HG02938 (cell line): ENCODE measurements around the gene MAD2L1BP.
"Not testable (repeated sequence)": the region's sequence is repeated elsewhere in the genome, so short reads cannot be mapped to it uniquely, and the experiment has no call there.

Experiments
- ATAC-seq: cut with Tn5 transposase; IDR thresholded peaks from one replicate; pipeline ENCODE4 v1.9.1; 2021; ENCODE audit warnings: mild to moderate bottlenecking, moderate library complexity; ENCODE audit not compliant: unreplicated experiment

The MAD2L1BP gene

GRCh38 chr6:43635387-43636307 is at the start of gene MAD2L1BP:
TSS of gene MAD2L1BP (plus strand) at chr6:43635840. CDS start at chr6:43635876, 36 bp downstream.
- peak; percentile 63 for ATAC-seq

- no peak for ATAC-seq
These were observed 47.4 kb upstream of the MAD2L1BP start for GRCh38 chr6:43588194-43588593.

- not testable (repeated sequence) for ATAC-seq
These were observed 46.1 kb upstream of the MAD2L1BP start for GRCh38 chr6:43589564-43589963.

- ATAC-seq = no peak
These were observed 41.7 kb upstream of the MAD2L1BP start for GRCh38 chr6:43593938-43594337.

GRCh38 chr6:43600595-43600994 is 35.0 kb upstream of the MAD2L1BP start:
- no peak for ATAC-seq

- no peak for ATAC-seq
These were observed 31.5 kb upstream of the MAD2L1BP start for GRCh38 chr6:43604174-43604573.

GRCh38 chr6:43606019-43606418 is 29.6 kb upstream of the MAD2L1BP start:
- ATAC-seq = no peak

GRCh38 chr6:43608310-43608763 is 27.3 kb upstream of the MAD2L1BP start:
- no peak for ATAC-seq

- ATAC-seq = no peak
These were observed 26.8 kb upstream of the MAD2L1BP start for GRCh38 chr6:43608807-43609206.

GRCh38 chr6:43609402-43609801 is 26.2 kb upstream of the MAD2L1BP start:
- no peak for ATAC-seq

GRCh38 chr6:43610431-43610830 is 25.2 kb upstream of the MAD2L1BP start:
- ATAC-seq = no peak

GRCh38 chr6:43613721-43614395 is 21.8 kb upstream of the MAD2L1BP start:
- no peak for ATAC-seq

- ATAC-seq = no peak
These were observed 21.3 kb upstream of the MAD2L1BP start for GRCh38 chr6:43614396-43614730.

- ATAC-seq = no peak
These were observed 18.7 kb upstream of the MAD2L1BP start for GRCh38 chr6:43616725-43617472.

GRCh38 chr6:43621078-43621835 is 14.4 kb upstream of the MAD2L1BP start:
- ATAC-seq = no peak

GRCh38 chr6:43621836-43622180 is 13.8 kb upstream of the MAD2L1BP start:
- no peak for ATAC-seq

- no peak for ATAC-seq
These were observed 13.1 kb upstream of the MAD2L1BP start for GRCh38 chr6:43622541-43622940.

- no peak for ATAC-seq
These were observed 11.5 kb upstream of the MAD2L1BP start for GRCh38 chr6:43623880-43624785.

GRCh38 chr6:43624786-43625288 is 10.8 kb upstream of the MAD2L1BP start:
- no peak for ATAC-seq
